Neural progenitor cell (in vitro differentiated cells): ENCODE results near the gene MOG. TPM values are rescaled to one million over a fixed set of nuclear protein-coding genes. Genes with fewer than 3 reads are reported as not detected.

ENCODE experiments used
- DNase-seq: peaks from one replicate; pipeline ENCODE4 v3.0.0-alpha.2; 2016; ENCODE audit warnings: low spot score
- H2AFZ ChIP-seq: fragments of 200-600 bp; sonication (generic); replicated peaks from 2 replicates; pipeline ENCODE4 v1.6.1; 2016; ENCODE audit warnings: antibody characterized with exemption
- H3F3A ChIP-seq: fragments of 200-600 bp; sonication (generic); 2 replicates; pipeline ENCODE4 v1.6.1; 2016; ENCODE audit warnings: antibody characterized with exemption, low read depth
- H3K27ac ChIP-seq: fragments of 200-600 bp; sonication (generic); 2 replicates; pipeline ENCODE4 v1.5.1; 2016; ENCODE audit warnings: mild to moderate bottlenecking
- H3K27me3 ChIP-seq: fragments of 200-600 bp; sonication (generic); 2 replicates; pipeline ENCODE4 v1.6.1; 2016; ENCODE audit warnings: mild to moderate bottlenecking, moderate library complexity
- H3K36me3 ChIP-seq: fragments of 200-600 bp; sonication (generic); 2 replicates; pipeline ENCODE4 v1.5.1; 2016
- H3K4me1 ChIP-seq: fragments of 200-600 bp; sonication (generic); 2 replicates; pipeline ENCODE4 v1.6.1; 2016; ENCODE audit warnings: mixed run types
- H3K4me2 ChIP-seq: fragments of 200-600 bp; sonication (generic); 2 replicates; pipeline ENCODE4 v1.6.1; 2016
- H3K4me3 ChIP-seq: fragments of 200-600 bp; sonication (generic); 2 replicates; pipeline ENCODE4 v1.5.1; 2016
- H3K79me2 ChIP-seq: fragments of 200-600 bp; sonication (generic); 2 replicates; pipeline ENCODE4 v1.6.1; 2016; ENCODE audit warnings: low read depth
- H3K9ac ChIP-seq: fragments of 200-600 bp; sonication (generic); 2 replicates; pipeline ENCODE4 v1.6.1; 2016
- H3K9me3 ChIP-seq: fragments of 200-600 bp; sonication (generic); 2 replicates; pipeline ENCODE4 v1.5.1; 2016; ENCODE audit warnings: low read depth
- H4K20me1 ChIP-seq: fragments of 200-600 bp; sonication (generic); 2 replicates; pipeline ENCODE4 v1.6.1; 2016; ENCODE audit warnings: low read depth
- H3K27ac Mint-ChIP-seq: 3 replicates; pipeline ENCODE4 v1.8.0; 2021; ENCODE audit warnings: mixed read lengths
- H3K27me3 Mint-ChIP-seq: 2 replicates; pipeline ENCODE4 v1.8.0; 2022; ENCODE audit warnings: low read depth, mild to moderate bottlenecking, inconsistent platforms, moderate library complexity, mixed read lengths; ENCODE audit not compliant: insufficient read depth
- H3K36me3 Mint-ChIP-seq: 3 replicates; pipeline ENCODE4 v1.8.0; 2021; ENCODE audit warnings: mixed read lengths
- H3K4me1 Mint-ChIP-seq: 3 replicates; pipeline ENCODE4 v1.8.0; 2021; ENCODE audit warnings: mixed read lengths
- H3K4me3 Mint-ChIP-seq: 3 replicates; pipeline ENCODE4 v1.8.0; 2021; ENCODE audit warnings: mild to moderate bottlenecking, moderate library complexity, mixed read lengths
- H3K9me3 Mint-ChIP-seq: 3 replicates; pipeline ENCODE4 v1.8.0; 2020; ENCODE audit warnings: mixed read lengths
- CTCF ChIP-seq: fragments of 200-600 bp; sonication (generic); IDR thresholded peaks from 2 replicates; pipeline ENCODE4 v1.5.1; 2017; ENCODE audit warnings: antibody characterized with exemption, mild to moderate bottlenecking
- EZH2 ChIP-seq: fragments of 200-600 bp; sonication (generic); IDR thresholded peaks from 2 replicates; pipeline ENCODE4 v1.6.1; 2017; ENCODE audit warnings: antibody characterized with exemption, mild to moderate bottlenecking, moderate library complexity
- EZH2phosphoT487 ChIP-seq: fragments of 200-600 bp; sonication (generic); IDR thresholded peaks from 2 replicates; pipeline ENCODE4 v1.6.1; 2017; ENCODE audit warnings: antibody characterized with exemption
- total RNA-seq: library from RNA; depleted of rRNA; stranded (reverse); fragments of >200 nt; gene quantifications from 2 replicates; pipeline ENCODE4 v1.2.3, GENCODE V29; 2015; ENCODE audit warnings: low replicate concordance

MOG gene
- total RNA-seq, 1 donor from 2014 or later: not detected

GRCh38 chr6:29675561-29675960 is 18.7 kb downstream of the MOG start:
- H3K9ac ChIP-seq: no peak overlapping the region
- no peaks in the 10 kb centered on the region for H3F3A ChIP-seq
- no peaks in the 10 kb centered on the region for H3K27me3 ChIP-seq
- no peak for DNase-seq
- H3K9me3 ChIP-seq: no peaks in the 10 kb centered on the region
- no peaks in the 10 kb centered on the region for H3K36me3 ChIP-seq
- peaks cover 2% of the 10 kb centered on the region for H3K4me1 Mint-ChIP-seq
- H3K27ac Mint-ChIP-seq: no peak overlapping the region
- H3K36me3 Mint-ChIP-seq: no peaks in the 10 kb centered on the region
- no peak overlapping the region for H3K4me2 ChIP-seq
- H3K79me2 ChIP-seq: no peaks in the 10 kb centered on the region
- H4K20me1 ChIP-seq: no peaks in the 10 kb centered on the region
- no peak overlapping the region for H3K27ac ChIP-seq
- H3K4me3 Mint-ChIP-seq: no peak overlapping the region
- TF ChIP-seq EZH2phosphoT487 (no peak), CTCF (no peak), EZH2 (no peak)
- peaks cover 6% of the 10 kb centered on the region for H3K27me3 Mint-ChIP-seq
- no peak overlapping the region for H3K4me3 ChIP-seq
- H3K4me1 ChIP-seq: peaks cover 6% of the 10 kb centered on the region
- no peaks in the 10 kb centered on the region for H3K9me3 Mint-ChIP-seq
- no peak overlapping the region for H2AFZ ChIP-seq

GRCh38 chr6:29676981-29677601 is 20.2 kb downstream of the MOG start:
- H3K4me3 ChIP-seq: no peak overlapping the region
- H3K4me2 ChIP-seq: no peak overlapping the region
- Mint-ChIP-seq H3K4me3 (no peak overlapping the region), H3K27ac (peak overlapping the region; percentile 89), H3K36me3 (no peaks in the 10 kb centered on the region), H3K27me3 (peaks cover 4% of the 10 kb centered on the region), H3K9me3 (peaks cover 3% of the 10 kb centered on the region), H3K4me1 (peaks cover 2% of the 10 kb centered on the region)
- H3K79me2 ChIP-seq: no peaks in the 10 kb centered on the region
- peak overlapping the region; percentile 72 for H2AFZ ChIP-seq
- no peaks in the 10 kb centered on the region for H3F3A ChIP-seq
- no peak for DNase-seq
- no peaks in the 10 kb centered on the region for H3K9me3 ChIP-seq
- H3K9ac ChIP-seq: no peak overlapping the region
- no peak overlapping the region for H3K27ac ChIP-seq
- no peak for TF ChIP-seq EZH2
- no peak for TF ChIP-seq CTCF
- no peak for TF ChIP-seq EZH2phosphoT487
- no peaks in the 10 kb centered on the region for H4K20me1 ChIP-seq
- no peaks in the 10 kb centered on the region for H3K36me3 ChIP-seq
- H3K4me1 ChIP-seq: peaks cover 6% of the 10 kb centered on the region
- no peaks in the 10 kb centered on the region for H3K27me3 ChIP-seq

GRCh38 chr6:29678114-29678513 is 21.2 kb downstream of the MOG start:
- Histone ChIP-seq H4K20me1 (no peaks in the 10 kb centered on the region), H3K9ac (no peak overlapping the region), H3K27me3 (no peaks in the 10 kb centered on the region), H3K4me2 (no peak overlapping the region), H3K9me3 (no peaks in the 10 kb centered on the region), H3K27ac (no peak overlapping the region), H3F3A (no peaks in the 10 kb centered on the region), H3K79me2 (no peaks in the 10 kb centered on the region), H3K4me3 (no peak overlapping the region), H3K36me3 (no peaks in the 10 kb centered on the region), H2AFZ (no peak overlapping the region), H3K4me1 (peaks cover 6% of the 10 kb centered on the region)
- Mint-ChIP-seq H3K27ac (no peak overlapping the region), H3K27me3 (peaks cover 2% of the 10 kb centered on the region), H3K4me3 (no peak overlapping the region), H3K36me3 (no peaks in the 10 kb centered on the region), H3K4me1 (peaks cover 2% of the 10 kb centered on the region), H3K9me3 (peaks cover 3% of the 10 kb centered on the region)
- DNase-seq: no peak
- TF ChIP-seq EZH2phosphoT487 (no peak), CTCF (no peak), EZH2 (no peak)
